NCI-H146 treated with DMSO at 0.1 percent for 48 hours (cell line): ENCODE measurements around the gene SPNS3.
A peak's percentile ranks its signal among the peaks of the same experiment; 100 is the strongest.

Experiments
- DNase-seq: peaks from one replicate; lab custom pipeline; 2025; ENCODE audit not compliant: unreplicated experiment; lab: John Stamatoyannopoulos, UW

Gene SPNS3

DNA sequence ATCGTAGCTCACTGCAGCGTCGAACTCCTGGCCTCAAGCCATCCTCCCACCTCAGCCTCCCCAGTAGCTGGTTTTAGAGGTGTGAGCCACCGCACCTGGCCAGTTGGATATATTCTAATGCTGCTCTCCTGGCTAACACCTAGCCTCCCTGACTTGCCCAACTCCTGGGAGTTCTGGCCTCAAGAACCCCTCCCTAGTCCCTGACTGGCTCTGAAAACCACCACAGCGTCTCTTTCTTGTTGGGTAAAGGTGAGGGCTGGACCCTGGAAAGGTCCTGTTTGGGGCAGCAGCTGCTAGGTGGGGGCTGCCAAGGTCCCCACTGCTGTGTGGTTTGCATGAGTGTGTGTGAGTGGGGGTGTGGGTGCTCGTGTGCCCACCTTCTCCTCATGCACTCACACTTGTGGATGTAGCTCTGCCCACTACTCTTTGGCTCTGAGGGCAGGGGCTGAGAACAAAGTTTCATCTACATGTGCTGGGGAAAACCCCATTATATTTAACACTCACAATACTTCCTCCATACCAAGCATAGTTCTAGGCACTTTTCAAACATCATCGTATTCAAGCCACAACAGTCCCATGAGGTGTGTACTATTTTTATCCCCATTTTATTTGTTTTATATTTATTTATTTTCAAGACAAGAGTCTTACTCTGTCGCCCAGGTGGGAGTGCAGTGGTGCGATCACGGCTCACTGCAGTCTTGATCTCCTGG lies 7.1 kb upstream of the SPNS3 start:
- DNase-seq = no peak

DNA sequence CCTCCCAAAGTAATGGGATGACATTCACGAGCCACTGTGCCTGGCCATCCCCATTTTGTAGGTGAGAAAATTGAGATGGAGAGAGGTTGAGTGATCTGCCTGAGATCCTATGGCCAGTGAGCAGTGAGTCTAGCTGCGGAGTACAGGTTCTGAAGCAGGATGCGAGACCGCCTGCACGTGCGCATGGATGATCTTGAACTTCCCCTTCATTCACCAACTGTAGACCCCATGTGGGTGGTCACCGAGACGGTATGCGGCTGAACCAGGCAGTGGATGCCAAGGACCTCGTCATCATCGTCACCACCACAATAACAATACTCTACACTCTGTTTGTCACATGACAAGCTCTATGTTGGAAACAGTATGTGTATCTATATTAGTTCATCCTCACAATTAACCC lies 6.2 kb upstream of the SPNS3 start:
- no peak for DNase-seq

GRCh38 chr17:4436381-4436780 lies 2.6 kb downstream of the SPNS3 start:
- DNase-seq = no peak

DNA sequence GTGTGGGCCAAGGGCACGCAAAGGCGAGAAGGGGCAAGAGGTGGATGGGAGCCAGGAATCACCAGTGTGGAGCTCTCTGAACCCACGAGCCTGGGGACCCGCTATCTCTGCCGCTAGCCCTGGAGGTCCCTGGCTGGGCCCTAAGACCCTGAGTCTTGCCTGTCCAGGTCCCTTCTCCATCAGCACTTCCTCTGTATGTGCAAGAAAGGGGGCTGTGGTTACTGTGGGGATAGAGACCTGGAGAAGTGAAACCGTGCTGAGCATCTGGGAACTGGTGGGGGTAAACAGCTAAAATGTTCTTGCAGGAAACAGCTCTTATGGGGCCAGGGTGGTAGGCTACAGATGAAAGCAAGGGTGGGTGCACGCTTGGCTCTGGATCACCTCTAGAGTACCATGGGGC lies 3.1 kb downstream of the SPNS3 start:
- no peak for DNase-seq

DNA sequence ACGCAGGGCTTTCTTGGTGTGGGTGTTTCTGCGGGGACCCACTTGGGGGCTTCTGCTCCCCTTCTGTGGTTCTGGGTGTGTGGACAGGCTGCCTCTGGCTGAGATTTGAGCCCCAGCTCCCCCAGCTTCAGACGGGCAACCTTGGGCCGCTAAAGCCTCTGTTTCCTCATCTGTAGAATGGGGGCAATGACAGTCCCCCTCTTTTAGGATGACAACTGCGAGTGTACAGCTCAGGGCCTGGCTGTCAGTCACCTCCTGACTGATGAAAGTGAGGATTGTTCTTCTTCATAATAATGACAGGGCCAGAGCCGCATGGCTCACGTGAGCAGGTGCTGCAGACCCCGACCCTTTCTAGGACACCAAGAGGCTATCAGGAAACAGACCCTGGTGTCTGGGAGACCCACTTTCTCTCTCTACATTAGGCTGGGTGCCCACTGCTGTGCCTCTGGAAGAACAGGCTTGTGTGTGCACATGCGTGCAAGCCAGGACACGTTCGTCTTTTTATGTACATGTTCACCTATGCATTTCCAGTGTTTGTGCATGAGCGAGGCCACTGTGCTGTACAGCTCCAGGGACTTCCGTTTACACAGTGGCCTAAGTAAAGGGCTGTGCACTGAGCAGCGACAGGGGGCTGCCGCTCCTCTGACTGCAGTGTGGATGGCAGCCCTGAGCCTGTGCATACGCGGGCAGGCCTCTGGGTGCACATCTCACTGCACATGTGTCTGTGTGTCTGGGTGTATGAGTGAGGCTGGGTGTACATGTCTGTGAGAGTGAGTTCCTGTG lies 4.6 kb downstream of the SPNS3 start:
- no peak for DNase-seq

DNA sequence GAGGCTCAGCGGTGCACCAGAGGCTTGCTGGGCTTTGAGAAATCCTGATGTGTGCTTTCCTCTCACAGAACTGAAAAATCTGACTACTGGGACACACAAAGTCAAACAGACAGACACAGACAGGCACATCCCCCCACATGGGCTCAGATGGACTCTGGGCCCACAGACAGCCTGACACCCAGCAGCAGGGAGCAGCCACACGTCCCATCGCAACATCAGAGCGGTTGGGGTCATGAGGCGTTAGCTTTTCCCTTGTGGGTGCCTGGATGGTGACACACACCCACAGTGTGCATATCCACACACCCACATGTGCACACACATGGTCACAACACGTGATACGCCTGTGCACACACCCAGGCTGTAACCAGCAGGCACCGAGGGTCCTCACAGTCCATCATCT lies 6.3 kb downstream of the SPNS3 start:
- DNase-seq = no peak

- peak; percentile 70 for DNase-seq
Measured at GRCh38 chr17:4440690-4441686, 7.2 kb downstream of the SPNS3 start.

DNA sequence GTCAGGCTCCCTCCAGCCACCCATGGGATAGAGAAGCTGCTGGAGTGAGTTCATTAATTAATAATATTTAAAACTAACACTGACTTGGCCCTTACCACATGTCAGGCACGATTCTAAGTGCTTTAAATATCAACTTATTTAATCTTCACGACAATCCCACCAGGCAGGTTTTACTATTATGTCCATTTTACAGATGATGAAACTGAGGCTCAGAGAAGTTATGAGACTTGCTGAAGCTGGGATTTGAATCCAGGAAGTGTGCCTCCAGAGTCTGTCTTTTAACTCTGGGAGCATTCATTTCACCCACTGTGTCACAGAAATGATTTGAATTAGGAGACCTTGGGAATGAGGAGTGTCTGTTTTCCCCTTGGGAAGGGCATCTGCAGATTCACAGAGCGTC lies 8.8 kb downstream of the SPNS3 start:
- DNase-seq = no peak

DNA sequence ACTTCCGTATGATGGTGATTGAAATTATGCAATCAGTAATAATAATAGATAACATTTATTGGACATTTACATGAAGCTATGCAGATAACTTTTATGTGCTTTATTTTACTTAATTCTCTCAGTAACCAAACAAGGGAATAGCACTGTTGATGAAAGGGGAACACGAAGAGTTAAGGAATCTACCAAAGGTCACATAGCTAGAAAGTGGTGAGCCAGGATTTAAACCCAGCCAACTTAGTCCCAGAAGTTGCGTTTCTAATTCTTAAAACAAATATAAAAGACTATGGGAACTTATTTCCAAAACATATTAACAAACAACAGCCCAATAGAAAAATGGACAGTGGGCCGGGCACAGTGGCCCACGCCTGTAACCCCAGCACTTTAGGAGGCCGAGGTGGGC lies 9.7 kb downstream of the SPNS3 start:
- no peak for DNase-seq

GRCh38 chr17:4444782-4445473 lies 11.2 kb downstream of the SPNS3 start:
- no peak for DNase-seq

- DNase-seq = no peak
Measured at GRCh38 chr17:4445731-4446130, 12.0 kb downstream of the SPNS3 start.

DNA sequence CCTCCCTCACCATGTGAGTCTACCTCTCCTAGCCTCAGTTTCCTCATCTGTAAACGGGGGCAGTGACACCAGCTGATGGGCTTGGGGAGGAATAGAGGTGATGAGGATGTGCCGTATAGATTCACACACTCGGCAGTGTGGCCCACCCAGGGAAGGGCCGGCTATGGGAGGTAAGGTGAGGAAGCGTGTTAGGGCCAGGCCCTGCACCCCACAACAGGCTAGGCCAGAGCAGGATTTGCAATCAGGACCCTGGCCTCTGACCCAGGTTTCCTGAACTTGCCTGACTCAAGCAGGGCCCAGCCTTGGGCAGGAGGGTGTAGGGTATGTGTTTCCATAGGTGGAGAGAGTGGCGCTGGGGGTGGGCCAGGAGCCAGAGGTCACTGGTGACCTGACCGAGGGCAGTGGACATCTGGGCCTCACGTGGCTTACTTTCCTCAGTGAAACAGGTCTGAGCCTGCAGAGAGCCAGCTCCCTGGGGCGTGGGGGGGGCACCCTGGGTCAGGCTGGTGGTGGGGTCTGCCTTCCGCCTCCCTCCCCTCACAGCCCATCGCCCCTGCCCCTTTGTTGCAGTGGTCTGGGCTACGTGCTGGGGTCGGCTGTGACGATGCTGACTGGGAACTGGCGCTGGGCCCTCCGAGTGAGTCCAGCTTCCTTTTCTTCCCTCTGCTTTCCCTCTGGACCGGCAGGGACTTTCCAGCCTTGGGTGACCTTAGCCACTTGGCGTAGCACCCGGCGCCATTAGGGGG lies 12.8 kb downstream of the SPNS3 start:
- DNase-seq = no peak

- DNase-seq = no peak
Measured at GRCh38 chr17:4448197-4448980, 14.6 kb downstream of the SPNS3 start.

GRCh38 chr17:4449736-4450135 lies 16.0 kb downstream of the SPNS3 start:
- DNase-seq = no peak

DNA sequence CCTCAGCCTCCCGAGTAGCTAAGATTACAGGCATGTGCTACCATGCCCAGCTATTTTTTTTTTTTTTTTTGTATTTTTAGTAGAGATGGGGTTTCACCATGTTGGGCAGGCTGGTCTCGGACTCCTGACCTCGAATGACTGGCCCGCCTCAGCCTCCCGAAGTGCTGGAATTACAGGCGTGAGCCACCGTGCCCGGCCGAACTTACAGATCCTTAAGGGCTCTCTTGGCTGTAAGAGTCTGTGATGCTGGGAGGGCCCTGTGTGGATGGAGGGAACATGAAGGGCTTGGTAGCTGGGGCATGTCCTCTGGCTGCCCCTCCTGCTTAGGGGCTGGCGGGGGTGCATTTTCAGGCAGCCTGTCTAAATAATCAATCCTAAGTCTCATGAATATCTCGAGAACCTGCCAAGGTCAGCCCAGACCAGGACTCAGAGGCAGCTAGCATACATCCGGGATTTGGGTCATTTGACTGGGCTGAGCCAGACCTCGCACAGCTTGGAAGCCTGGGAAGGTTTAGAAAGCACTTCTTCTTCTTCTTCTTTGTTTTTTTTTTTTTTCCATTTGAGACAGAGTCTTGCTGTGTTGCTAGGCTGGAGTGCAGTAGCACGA lies 17.1 kb downstream of the SPNS3 start:
- no peak for DNase-seq

- no peak for DNase-seq
Measured at GRCh38 chr17:4453812-4454591, 20.3 kb downstream of the SPNS3 start.

DNA sequence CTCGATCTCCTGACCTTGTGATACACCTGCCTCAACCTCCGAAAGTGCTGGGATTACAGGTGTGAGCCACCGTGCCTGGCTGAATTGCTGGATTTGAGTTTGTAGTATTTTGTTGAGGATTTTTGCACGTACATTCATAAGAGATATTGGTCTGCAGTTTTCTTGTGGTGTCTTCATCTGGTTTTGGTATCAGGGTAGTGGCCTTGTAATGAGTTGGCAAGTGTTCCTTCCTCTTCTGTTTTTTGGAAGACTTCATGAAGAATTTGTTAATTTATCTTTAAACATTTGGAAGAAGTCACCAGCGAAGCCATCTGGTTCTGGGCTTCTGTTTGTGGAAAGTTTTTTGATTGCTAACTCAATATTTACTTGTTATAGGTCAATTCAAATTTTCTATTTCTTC lies 26.9 kb downstream of the SPNS3 start:
- DNase-seq = no peak

- no peak for DNase-seq
Measured at GRCh38 chr17:4463818-4464476, 30.2 kb downstream of the SPNS3 start.
